ENCODE data around the gene LHFPL2.

LHFPL2 gene

GRCh38 chr5:78546276-78546996, 102.1 kb downstream of the LHFPL2 start:
- no peak for DNase-seq (ENCODE audit: low read depth in 2 of 2)

GRCh38 chr5:78545406-78545805, 103.2 kb downstream of the LHFPL2 start:
- DNase-seq (ENCODE audit: low read depth in 2 of 2) = no peak

- no peak for DNase-seq (ENCODE audit: low read depth in 2 of 2)
These were observed 103.9 kb downstream of the LHFPL2 start for GRCh38 chr5:78544561-78545201.

GRCh38 chr5:78543916-78544315, 104.7 kb downstream of the LHFPL2 start:
- no peak for DNase-seq (ENCODE audit: low read depth in 2 of 2)

GRCh38 chr5:78543292-78543691, 105.3 kb downstream of the LHFPL2 start:
- DNase-seq (ENCODE audit: low read depth in 2 of 2) = no peak

GRCh38 chr5:78542321-78542840, 106.2 kb downstream of the LHFPL2 start:
- no peak for DNase-seq (ENCODE audit: low read depth in 2 of 2)

GRCh38 chr5:78541086-78541654, 107.4 kb downstream of the LHFPL2 start:
- no peak for DNase-seq (ENCODE audit: low read depth in 2 of 2)

- DNase-seq (ENCODE audit: low read depth in 2 of 2) = no peak
These were observed 108.1 kb downstream of the LHFPL2 start for GRCh38 chr5:78540335-78541085.

- DNase-seq (ENCODE audit: low read depth in 2 of 2) = no peak
These were observed 110.2 kb downstream of the LHFPL2 start for GRCh38 chr5:78538240-78538850.

GRCh38 chr5:78537821-78538220, 110.8 kb downstream of the LHFPL2 start:
- DNase-seq (ENCODE audit: low read depth in 2 of 2) = no peak

- no peak for DNase-seq (ENCODE audit: low read depth in 2 of 2)
These were observed 111.2 kb downstream of the LHFPL2 start for GRCh38 chr5:78537411-78537810.

GRCh38 chr5:78536661-78537196, 111.8 kb downstream of the LHFPL2 start:
- no peak for DNase-seq (ENCODE audit: low read depth in 2 of 2)

- no peak for DNase-seq (ENCODE audit: low read depth in 2 of 2)
These were observed 113.7 kb downstream of the LHFPL2 start for GRCh38 chr5:78534905-78535200.

GRCh38 chr5:78534148-78534904, 114.2 kb downstream of the LHFPL2 start:
- no peak for DNase-seq (ENCODE audit: low read depth in 2 of 2)

- DNase-seq (ENCODE audit: low read depth in 2 of 2) = no peak
These were observed 115.2 kb downstream of the LHFPL2 start for GRCh38 chr5:78533356-78533755.

GRCh38 chr5:78530342-78531096, 118.1 kb downstream of the LHFPL2 start:
- DNase-seq (ENCODE audit: low read depth in 2 of 2) = no peak

GRCh38 chr5:78527925-78528324, 120.6 kb downstream of the LHFPL2 start:
- DNase-seq (ENCODE audit: low read depth in 2 of 2) = no peak

- no peak for DNase-seq (ENCODE audit: low read depth in 2 of 2)
These were observed 121.3 kb downstream of the LHFPL2 start for GRCh38 chr5:78527054-78527859.

GRCh38 chr5:78526049-78526525, 122.5 kb downstream of the LHFPL2 start:
- no peak for DNase-seq (ENCODE audit: low read depth in 2 of 2)

Data from stimulated activated CD4-positive, alpha-beta T cell treated with anti-CD3 and anti-CD28 coated beads, Interleukin-15, amount 100 ng/mL, for 48 hours (primary cell).